ENCODE measurements around the gene PCBP2. TPM values are rescaled to one million over a fixed set of nuclear protein-coding genes. Genes with fewer than 3 reads are reported as not detected.
"Not testable (repeated sequence)": the region's sequence is repeated elsewhere in the genome, so short reads cannot be mapped to it uniquely, and the experiment has no call there.

Gene PCBP2
- total RNA-seq, 2 experiments from 2014 or later, result 209 to 1,015 TPM

DNA sequence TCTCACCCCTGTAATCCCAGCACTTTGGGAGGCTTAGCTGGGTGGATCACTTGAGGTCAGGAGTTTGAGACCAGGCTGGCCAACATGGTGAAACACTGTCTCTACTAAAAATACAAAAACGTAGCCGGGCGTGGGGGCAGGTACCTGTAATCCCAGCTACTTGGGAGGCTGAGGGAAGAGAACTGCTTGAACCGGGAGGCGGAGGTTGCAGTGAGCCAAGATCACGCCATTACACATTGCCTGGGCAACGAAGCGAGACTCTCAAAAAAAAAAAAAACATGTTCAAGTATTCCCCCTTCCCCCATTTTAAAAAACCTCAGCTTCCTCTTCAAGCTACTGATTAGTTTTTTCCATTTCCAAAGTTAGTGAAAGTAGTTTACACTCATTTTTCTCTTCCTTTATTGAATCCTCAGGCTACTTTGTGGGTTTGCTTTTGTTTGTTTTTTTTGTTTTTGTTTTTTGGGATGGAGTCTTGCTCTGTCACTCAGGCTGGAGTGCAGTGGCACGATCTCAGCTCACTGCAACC is 34.5 kb upstream of the PCBP2 start:
- H3K27ac ChIP-seq (ENCODE audit: low read depth, low read length, poor library complexity, severe bottlenecking); H3K79me2 ChIP-seq (ENCODE audit: insufficient read depth, low read depth, low read length); H3K9me2 ChIP-seq (ENCODE audit: insufficient read depth, low read length); H3K9me3 ChIP-seq (ENCODE audit: low read length); H4K20me1 ChIP-seq (ENCODE audit: insufficient read depth, low read length); BruUV-seq (replicated peaks); H3K4me2 ChIP-seq (ENCODE audit: low read length); H3K4me3 ChIP-seq (ENCODE audit: low read depth, low read length, poor library complexity, severe bottlenecking); H2AFZ ChIP-seq (ENCODE audit: low read length); intact Hi-C loops (cut with micrococcal nuclease; ENCODE audit: unreplicated experiment): not testable (repeated sequence)
- DNase-seq (ENCODE audit: low spot score), result peak; percentile 23
- POLR2A ChIA-PET, result interaction anchor here (1.1 to 1.2 kb wide), 2 partner anchors 30 to 315 kb away, joined by 3 read pairs; no protein-coding TSS in a partner anchor
- Histone ChIP-seq H3K4me1 (ENCODE audit: insufficient read depth, low read length, poor library complexity, severe bottlenecking) (peaks cover 11% of the 10 kb centered on the region), H3K36me3 (ENCODE audit: insufficient read depth, low read length) (peaks cover 20% of the 10 kb centered on the region)
- CTCF ChIA-PET (ENCODE audit: unreplicated experiment), result interaction anchor here (1.0 kb wide), 1 partner anchor 65 kb away, joined by 4 read pairs; no protein-coding TSS in a partner anchor

DNA sequence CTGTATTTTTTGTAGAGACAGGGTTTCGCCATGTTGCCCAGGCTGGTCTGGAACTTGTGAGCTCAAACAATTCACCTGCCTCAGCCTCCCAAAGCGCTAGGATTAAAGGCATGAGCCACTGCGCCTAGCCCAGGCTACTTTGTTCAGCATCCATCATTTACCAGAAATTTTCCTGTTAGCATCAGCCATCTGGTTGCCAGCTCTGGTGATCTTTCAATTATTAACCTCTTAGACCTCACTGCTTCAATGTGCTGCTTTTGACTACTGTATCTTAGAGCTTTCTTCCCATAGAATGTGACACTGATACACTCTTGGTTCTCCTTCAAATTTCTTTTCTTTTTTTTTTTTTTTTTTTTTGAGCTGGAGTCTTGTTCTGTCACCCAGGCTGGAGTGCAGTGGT is 33.7 kb upstream of the PCBP2 start:
- BruUV-seq (replicated peaks), result no TSS peak
- POLR2A ChIA-PET, result interaction anchor here (0.6 to 1.1 kb wide), 2 partner anchors 102 to 316 kb away, joined by 3 to 5 read pairs; no protein-coding TSS in a partner anchor

DNA sequence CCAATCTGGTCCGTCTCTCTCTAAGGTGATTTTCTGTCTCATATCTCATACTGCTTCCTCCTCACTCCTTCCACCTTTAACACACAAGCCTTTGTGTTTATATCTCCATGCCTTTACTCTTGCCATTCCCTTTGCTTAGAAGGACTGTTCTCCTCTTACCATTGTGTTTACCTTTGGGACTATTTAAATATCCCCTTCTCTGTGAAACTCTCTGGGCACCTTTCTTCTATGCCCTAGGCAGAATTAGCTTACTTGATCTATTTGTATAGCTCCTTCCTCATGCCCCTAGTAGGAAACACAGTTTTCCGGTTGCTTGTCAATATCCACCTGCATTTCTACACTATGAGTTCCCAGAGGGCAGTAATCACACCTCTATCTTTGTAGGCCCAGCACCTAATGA is 32.1 kb upstream of the PCBP2 start:
- intact Hi-C loops (cut with micrococcal nuclease; ENCODE audit: unreplicated experiment), result loop anchor here (5.0 kb wide), 1 partner anchor 88 kb away; the partner anchor contains the start of gene NPFF
- H3K79me2 ChIP-seq (ENCODE audit: insufficient read depth, low read depth, low read length), result no peaks in the 10 kb centered on the region
- H3K9me3 ChIP-seq (ENCODE audit: low read length), result no peaks in the 10 kb centered on the region
- H3K27ac ChIP-seq (ENCODE audit: low read depth, low read length, poor library complexity, severe bottlenecking), result no peak overlapping the region
- ChIA-PET POLR2A (interaction anchor here (1.0 kb wide), 1 partner anchor 20 kb away, joined by 3 read pairs; no protein-coding TSS in a partner anchor), CTCF (ENCODE audit: unreplicated experiment) (no interaction called here)
- no peak overlapping the region for H3K4me2 ChIP-seq (ENCODE audit: low read length)
- no peaks in the 10 kb centered on the region for H3K36me3 ChIP-seq (ENCODE audit: insufficient read depth, low read length)
- H3K4me3 ChIP-seq (ENCODE audit: low read depth, low read length, poor library complexity, severe bottlenecking), result no peak overlapping the region
- no peaks in the 10 kb centered on the region for H4K20me1 ChIP-seq (ENCODE audit: insufficient read depth, low read length)
- DNase-seq (ENCODE audit: low spot score), result no peak
- TF ChIP-seq, protein P1, sequence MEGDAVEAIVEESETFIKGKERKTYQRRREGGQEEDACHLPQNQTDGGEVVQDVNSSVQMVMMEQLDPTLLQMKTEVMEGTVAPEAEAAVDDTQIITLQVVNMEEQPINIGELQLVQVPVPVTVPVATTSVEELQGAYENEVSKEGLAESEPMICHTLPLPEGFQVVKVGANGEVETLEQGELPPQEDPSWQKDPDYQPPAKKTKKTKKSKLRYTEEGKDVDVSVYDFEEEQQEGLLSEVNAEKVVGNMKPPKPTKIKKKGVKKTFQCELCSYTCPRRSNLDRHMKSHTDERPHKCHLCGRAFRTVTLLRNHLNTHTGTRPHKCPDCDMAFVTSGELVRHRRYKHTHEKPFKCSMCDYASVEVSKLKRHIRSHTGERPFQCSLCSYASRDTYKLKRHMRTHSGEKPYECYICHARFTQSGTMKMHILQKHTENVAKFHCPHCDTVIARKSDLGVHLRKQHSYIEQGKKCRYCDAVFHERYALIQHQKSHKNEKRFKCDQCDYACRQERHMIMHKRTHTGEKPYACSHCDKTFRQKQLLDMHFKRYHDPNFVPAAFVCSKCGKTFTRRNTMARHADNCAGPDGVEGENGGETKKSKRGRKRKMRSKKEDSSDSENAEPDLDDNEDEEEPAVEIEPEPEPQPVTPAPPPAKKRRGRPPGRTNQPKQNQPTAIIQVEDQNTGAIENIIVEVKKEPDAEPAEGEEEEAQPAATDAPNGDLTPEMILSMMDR (conservative IDR thresholded peaks at IDR 0.05; ENCODE audit: low read length), result no peak
- TF ChIP-seq EZH2phosphoT487 (IDR thresholded peaks at IDR 0.05; ENCODE audit: borderline replicate concordance, low read depth, low read length), result no peak
- no peak overlapping the region for H2AFZ ChIP-seq (ENCODE audit: low read length)
- H3K9me2 ChIP-seq (ENCODE audit: insufficient read depth, low read length), result no peaks in the 10 kb centered on the region
- H3K4me1 ChIP-seq (ENCODE audit: insufficient read depth, low read length, poor library complexity, severe bottlenecking), result peaks cover 4% of the 10 kb centered on the region
- BruUV-seq (replicated peaks), result no TSS peak

More for the DNA sequence above, 33.7 kb upstream of the PCBP2 start:
- intact Hi-C loops (cut with micrococcal nuclease; ENCODE audit: unreplicated experiment), result no loop called here
- Histone ChIP-seq H3K4me2 (ENCODE audit: low read length) (no peak overlapping the region), H4K20me1 (ENCODE audit: insufficient read depth, low read length) (no peaks in the 10 kb centered on the region), H3K9me2 (ENCODE audit: insufficient read depth, low read length) (no peaks in the 10 kb centered on the region), H3K9me3 (ENCODE audit: low read length) (no peaks in the 10 kb centered on the region), H3K27ac (ENCODE audit: low read depth, low read length, poor library complexity, severe bottlenecking) (no peak overlapping the region), H3K36me3 (ENCODE audit: insufficient read depth, low read length) (peaks cover 12% of the 10 kb centered on the region), H3K79me2 (ENCODE audit: insufficient read depth, low read depth, low read length) (no peaks in the 10 kb centered on the region), H3K4me1 (ENCODE audit: insufficient read depth, low read length, poor library complexity, severe bottlenecking) (peaks cover 4% of the 10 kb centered on the region), H3K4me3 (ENCODE audit: low read depth, low read length, poor library complexity, severe bottlenecking) (no peak overlapping the region), H2AFZ (ENCODE audit: low read length) (no peak overlapping the region)
- DNase-seq (ENCODE audit: low spot score), result no peak
- CTCF ChIA-PET (ENCODE audit: unreplicated experiment), result no interaction called here
- TF ChIP-seq, protein P1 (conservative IDR thresholded peaks at IDR 0.05; ENCODE audit: low read length), result no peak
- no peak for TF ChIP-seq EZH2phosphoT487 (IDR thresholded peaks at IDR 0.05; ENCODE audit: borderline replicate concordance, low read depth, low read length)

DNA sequence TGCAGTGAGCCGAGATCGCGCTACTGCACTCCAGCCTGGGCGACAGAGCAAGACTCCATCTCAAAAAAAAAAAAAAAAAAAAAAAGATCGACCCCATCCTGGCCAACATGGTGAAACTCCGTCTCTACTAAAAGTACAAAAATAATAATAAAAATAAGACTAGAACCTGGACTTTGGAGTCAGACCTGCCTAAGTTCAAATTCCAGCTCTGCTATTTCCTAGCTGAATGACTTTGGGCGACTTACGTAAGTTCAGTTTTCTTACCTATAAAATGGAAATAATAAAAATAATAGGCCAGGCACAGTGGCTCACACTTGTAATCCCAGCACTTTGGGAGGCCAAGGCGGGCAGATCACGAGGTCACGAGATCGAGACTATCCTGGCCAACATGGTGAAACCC is 29.7 kb upstream of the PCBP2 start:
- not testable (repeated sequence) for H3K79me2 ChIP-seq (ENCODE audit: insufficient read depth, low read depth, low read length); H2AFZ ChIP-seq (ENCODE audit: low read length); H4K20me1 ChIP-seq (ENCODE audit: insufficient read depth, low read length); H3K4me2 ChIP-seq (ENCODE audit: low read length); H3K9me3 ChIP-seq (ENCODE audit: low read length); DNase-seq (ENCODE audit: low spot score); H3K4me3 ChIP-seq (ENCODE audit: low read depth, low read length, poor library complexity, severe bottlenecking); BruUV-seq (replicated peaks); H3K27ac ChIP-seq (ENCODE audit: low read depth, low read length, poor library complexity, severe bottlenecking); H3K9me2 ChIP-seq (ENCODE audit: insufficient read depth, low read length); H3K36me3 ChIP-seq (ENCODE audit: insufficient read depth, low read length); H3K4me1 ChIP-seq (ENCODE audit: insufficient read depth, low read length, poor library complexity, severe bottlenecking)
- ChIA-PET POLR2A (interaction anchor here (0.7 to 1.0 kb wide), 2 partner anchors 15 to 95 kb away, joined by 3 to 4 read pairs; no protein-coding TSS in a partner anchor), CTCF (ENCODE audit: unreplicated experiment) (interaction anchor here (1.0 to 1.4 kb wide), 2 partner anchors 19 to 70 kb away, joined by 4 to 11 read pairs; no protein-coding TSS in a partner anchor)
- intact Hi-C loops (cut with micrococcal nuclease; ENCODE audit: unreplicated experiment), result loop anchor here (5.0 kb wide), 1 partner anchor 85 kb away; the partner anchor contains the start of gene NPFF

Data from OCI-LY7 (cell line).